Activated effector memory CD4-positive, alpha-beta T cell treated with anti-CD3 and anti-CD28 coated beads, Interleukin-2, amount 50 U/mL, for 16 hours (primary cell): Measurements from ENCODE around the gene RBMS1.

Experiments used
- DNase-seq: peaks from one replicate; pipeline ENCODE4 v3.0.0-alpha.2; 2020

The RBMS1 gene

GRCh38 chr2:160268151-160268781 lies 225.3 kb downstream of the RBMS1 start:
- no peak for DNase-seq

GRCh38 chr2:160267692-160268091 lies 225.9 kb downstream of the RBMS1 start:
- DNase-seq: no peak

GRCh38 chr2:160267022-160267421 lies 226.6 kb downstream of the RBMS1 start:
- DNase-seq: no peak

GRCh38 chr2:160266037-160266551 lies 227.5 kb downstream of the RBMS1 start:
- DNase-seq: no peak

GRCh38 chr2:160264308-160264707 lies 229.3 kb downstream of the RBMS1 start:
- no peak for DNase-seq

- DNase-seq: no peak
Measured at GRCh38 chr2:160261732-160262131, 231.9 kb downstream of the RBMS1 start.

- DNase-seq: no peak
Measured at GRCh38 chr2:160258492-160258805, 235.2 kb downstream of the RBMS1 start.

- no peak for DNase-seq
Measured at GRCh38 chr2:160257743-160258491, 235.7 kb downstream of the RBMS1 start.

GRCh38 chr2:160257041-160257742 lies 236.4 kb downstream of the RBMS1 start:
- DNase-seq: no peak

- DNase-seq: no peak
Measured at GRCh38 chr2:160256507-160256906, 237.1 kb downstream of the RBMS1 start.

- DNase-seq: no peak
Measured at GRCh38 chr2:160255408-160255807, 238.2 kb downstream of the RBMS1 start.

- no peak for DNase-seq
Measured at GRCh38 chr2:160254189-160254762, 239.3 kb downstream of the RBMS1 start.

- DNase-seq: no peak
Measured at GRCh38 chr2:160253440-160254188, 240.0 kb downstream of the RBMS1 start.

GRCh38 chr2:160252900-160253299 lies 240.7 kb downstream of the RBMS1 start:
- DNase-seq: no peak

- no peak for DNase-seq
Measured at GRCh38 chr2:160252278-160252887, 241.2 kb downstream of the RBMS1 start.

- no peak for DNase-seq
Measured at GRCh38 chr2:160251569-160251968, 242.0 kb downstream of the RBMS1 start.

- no peak for DNase-seq
Measured at GRCh38 chr2:160249876-160250275, 243.7 kb downstream of the RBMS1 start.

GRCh38 chr2:160247296-160248035 lies 246.1 kb downstream of the RBMS1 start:
- DNase-seq: no peak

GRCh38 chr2:160246356-160246755 lies 247.3 kb downstream of the RBMS1 start:
- no peak for DNase-seq

- no peak for DNase-seq
Measured at GRCh38 chr2:160245614-160246155, 247.9 kb downstream of the RBMS1 start.

- DNase-seq: no peak
Measured at GRCh38 chr2:160242893-160243564, 250.6 kb downstream of the RBMS1 start.
